Ishikawa (cell line): ENCODE results near the gene RPL28.

Source experiments
- CEBPB ChIP-seq: IDR thresholded peaks from 2 replicates; pipeline ENCODE4 v1.6.1; 2012
- CREB1 ChIP-seq: IDR thresholded peaks from 2 replicates; pipeline ENCODE4 v1.6.1; 2012; ENCODE audit warnings: low read depth
- EGR1 ChIP-seq: IDR thresholded peaks from 2 replicates; pipeline ENCODE4 v1.6.1; 2012
- EP300 ChIP-seq: IDR thresholded peaks from 2 replicates; pipeline ENCODE4 v1.6.1; 2012; ENCODE audit warnings: borderline replicate concordance
- FOXM1 ChIP-seq: IDR thresholded peaks from 2 replicates; pipeline ENCODE4 v1.6.1; 2012; ENCODE audit warnings: low read depth, borderline replicate concordance
- MAX ChIP-seq: IDR thresholded peaks from 2 replicates; pipeline ENCODE4 v1.6.1; 2012
- NFIC ChIP-seq: IDR thresholded peaks from 2 replicates; pipeline ENCODE4 v1.6.1; 2012
- RAD21 ChIP-seq: IDR thresholded peaks from 2 replicates; pipeline ENCODE4 v1.6.1; 2012; ENCODE audit warnings: low read depth
- REST ChIP-seq: IDR thresholded peaks from 2 replicates; pipeline ENCODE4 v1.6.1; 2012; ENCODE audit warnings: low read depth, mild to moderate bottlenecking
- TAF1 ChIP-seq: IDR thresholded peaks from 2 replicates; pipeline ENCODE4 v1.6.1; 2012; ENCODE audit warnings: low read depth, mild to moderate bottlenecking
- TCF12 ChIP-seq: IDR thresholded peaks from 2 replicates; pipeline ENCODE4 v1.6.1; 2012; ENCODE audit warnings: low read depth
- TEAD4 ChIP-seq: IDR thresholded peaks from 2 replicates; pipeline ENCODE4 v1.6.1; 2012
- USF1 ChIP-seq: IDR thresholded peaks from 2 replicates; pipeline ENCODE4 v1.6.1; 2012
- YY1 ChIP-seq: IDR thresholded peaks from 2 replicates; pipeline ENCODE4 v1.6.1; 2012; ENCODE audit warnings: low read depth
- ZBTB7A ChIP-seq: IDR thresholded peaks from 2 replicates; pipeline ENCODE4 v1.6.1; 2012; ENCODE audit warnings: low read depth

Gene RPL28

GRCh38 chr19:55353356-55353802 lies 32.4 kb upstream of the RPL28 start:
- TF ChIP-seq CEBPB = no peak

DNA sequence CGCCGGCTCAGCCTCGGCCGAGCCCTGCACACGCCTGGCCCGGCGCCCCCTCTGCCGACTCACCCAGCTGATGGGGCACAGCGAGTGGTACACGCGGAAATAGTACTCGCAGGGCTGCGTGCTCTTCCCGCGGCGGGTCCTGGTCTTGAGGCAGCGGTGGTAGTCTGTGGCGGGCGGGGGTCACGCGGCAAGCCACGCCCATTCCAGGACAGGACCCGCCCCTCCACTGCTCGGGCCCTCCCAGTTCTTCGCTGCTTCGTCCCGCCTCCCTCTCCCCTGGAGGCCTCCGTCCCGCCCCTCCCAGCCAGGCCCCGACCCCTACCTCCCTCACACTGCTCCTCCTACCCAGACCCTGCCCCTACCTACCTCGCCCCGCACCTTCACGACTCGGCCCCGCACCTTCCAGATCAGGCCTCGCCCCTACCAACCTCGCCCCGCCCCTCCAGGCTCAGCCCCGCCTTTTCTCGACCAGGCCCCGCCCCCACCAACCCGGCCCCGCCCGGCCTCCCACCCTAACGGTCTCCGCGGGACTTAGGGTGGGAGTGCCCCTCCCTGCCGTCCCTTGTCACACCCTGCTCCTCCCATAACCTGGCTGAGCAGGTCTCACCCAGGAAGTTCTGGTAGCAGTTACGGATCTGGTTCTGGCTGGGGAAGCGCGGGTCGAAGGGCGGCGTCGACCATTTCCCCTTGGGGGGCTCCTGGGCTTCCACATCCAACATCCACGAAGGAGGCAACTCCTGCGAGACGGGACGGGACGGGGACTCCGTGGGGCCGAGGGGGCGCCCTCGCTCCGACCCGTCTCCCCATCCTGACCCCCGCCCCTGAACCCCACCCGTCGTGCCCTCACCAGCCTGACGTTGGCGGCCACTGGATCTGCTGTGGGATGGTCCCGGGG lies 31.7 kb upstream of the RPL28 start:
- TF ChIP-seq MAX (no peak), CREB1 (no peak), ZBTB7A (0 out of 2 replicates have a peak, but pooled peaks have one; percentile 17)

DNA sequence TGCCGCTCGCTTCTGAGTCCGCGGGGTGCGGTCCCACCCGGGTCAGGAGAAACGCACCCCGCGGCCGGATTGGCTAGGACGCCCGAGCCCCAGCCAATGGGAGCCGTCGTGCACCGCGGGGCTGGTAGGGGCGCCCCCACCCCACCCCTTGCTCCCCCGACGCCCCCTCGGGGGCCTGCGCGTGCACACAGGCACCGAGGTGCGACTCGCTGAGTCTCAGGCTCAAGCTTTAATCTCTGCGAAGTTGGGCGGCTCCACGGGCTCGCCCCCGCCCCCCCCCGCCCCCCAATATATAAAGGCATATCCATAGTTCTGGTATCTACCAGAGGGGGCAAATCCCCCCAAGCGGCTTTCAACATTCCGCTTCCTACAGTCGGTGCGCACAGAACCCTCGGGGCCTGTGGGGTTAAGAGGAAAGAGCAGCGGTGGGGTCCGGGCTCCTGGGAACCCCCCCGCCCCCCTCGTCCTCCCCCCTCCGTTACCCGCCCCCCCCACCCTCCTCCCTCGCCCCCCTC lies 31.0 kb upstream of the RPL28 start, which contains the start of gene COX6B2:
COX6B2 (minus strand) TSS at position 22 of the 515 bp plus-strand sequence. CDS start 198 bp downstream, outside the sequence.
- TF ChIP-seq CREB1 (no peak), TCF12 (no peak), ZBTB7A (no peak), MAX (no peak), NFIC (no peak), RAD21 (no peak), USF1 (no peak), TEAD4 (no peak), CEBPB (no peak)

GRCh38 chr19:55355213-55355821 lies 30.4 kb upstream of the RPL28 start:
- TF ChIP-seq YY1 (no peak), NFIC (0 out of 2 replicates have a peak, but pooled peaks have one; percentile 7)

- TF ChIP-seq TEAD4 (no peak), TCF12 (no peak)
Measured at GRCh38 chr19:55358493-55358892, 27.2 kb upstream of the RPL28 start.

GRCh38 chr19:55358943-55359908 lies 26.5 kb upstream of the RPL28 start:
- TF ChIP-seq CREB1 = no peak
- TF ChIP-seq REST = no peak
- no peak for TF ChIP-seq YY1
- no peak for TF ChIP-seq CEBPB
- no peak for TF ChIP-seq RAD21
- TF ChIP-seq NFIC = no peak

DNA sequence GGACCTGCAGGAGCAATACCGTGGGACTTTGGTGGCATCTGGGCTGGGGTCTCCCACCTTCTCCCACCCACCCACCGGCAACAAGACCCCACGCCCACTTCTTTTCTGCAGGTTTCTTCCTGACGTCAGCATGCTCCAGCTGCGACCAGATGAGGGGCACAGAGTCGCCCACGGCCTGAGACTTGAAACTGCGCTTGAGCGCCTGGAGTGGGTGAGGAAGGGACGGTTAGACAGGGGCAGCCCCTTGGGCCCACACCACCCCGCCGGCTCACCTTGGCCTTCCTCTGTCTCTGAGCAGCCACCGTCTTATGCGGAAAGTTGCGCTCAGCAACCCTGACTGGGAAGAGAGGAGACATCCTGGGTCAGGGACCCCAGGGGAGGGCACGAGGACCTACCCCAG lies 24.8 kb upstream of the RPL28 start:
- TF ChIP-seq CREB1 (no peak), FOXM1 (no peak), USF1 (no peak), EP300 (no peak), RAD21 (no peak), TEAD4 (no peak), REST (no peak), YY1 (no peak), TCF12 (no peak), TAF1 (no peak), NFIC (no peak), CEBPB (no peak), MAX (no peak), ZBTB7A (no peak), EGR1 (no peak)
